ENCODE results near the gene TSR3. TPM values are rescaled to one million over a fixed set of nuclear protein-coding genes. Genes with fewer than 3 reads are reported as not detected.

Gene TSR3
- total RNA-seq, 3 donors from 2014 or later (not counting 1 experiment from before 2014, with no cell fraction given) = 29.4 to 34.7 (median 29.7) TPM

DNA sequence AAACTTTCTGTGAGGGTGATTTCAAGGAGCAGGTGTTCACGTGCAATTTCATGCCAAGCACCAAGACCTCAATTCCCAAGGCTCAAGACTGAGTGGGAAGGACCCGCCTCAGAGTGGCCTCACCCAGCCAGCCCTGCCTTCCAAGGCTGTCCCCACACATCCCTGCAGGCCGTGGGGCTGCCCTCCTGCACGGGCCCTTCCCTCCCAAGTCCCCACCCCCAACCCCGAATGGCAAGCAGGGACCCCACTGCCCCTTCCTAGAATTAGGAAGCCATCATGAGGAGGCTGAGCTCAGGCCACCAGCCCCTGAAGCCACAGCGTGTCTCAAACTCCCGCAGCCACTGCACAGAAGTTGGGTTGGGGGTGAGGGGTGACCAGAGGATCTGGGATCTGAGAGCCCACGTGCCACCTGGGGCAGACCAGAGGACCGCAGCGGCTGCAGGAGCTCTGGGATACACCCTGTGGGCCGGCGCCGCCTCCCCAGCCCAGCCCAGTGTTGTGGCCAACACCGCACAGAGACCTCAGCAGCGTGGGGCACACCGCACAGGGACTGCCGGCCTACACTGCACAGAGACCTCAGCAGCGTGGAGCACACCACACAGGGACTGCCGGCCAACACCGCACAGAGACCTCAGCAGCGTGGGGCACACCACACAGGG lies 20.7 kb upstream of the TSR3 start:
- Mint-ChIP-seq H3K4me3 (no peak overlapping the region), H3K4me1 (peaks cover 0 to 5% of the 10 kb centered on the region in 2 donors), H3K36me3 (no peaks in the 10 kb centered on the region), H3K27me3 (ENCODE audit: low read depth in 2 of 2) (no peaks in the 10 kb centered on the region), H3K9me3 (no peaks in the 10 kb centered on the region), H3K27ac (no peak overlapping the region)
- Histone ChIP-seq H3K9me3 (ENCODE audit: control insufficient read depth, insufficient read depth, low read length) (no peaks in the 10 kb centered on the region), H3K36me3 (ENCODE audit: control insufficient read depth, insufficient read depth, low read length) (peaks cover 25% of the 10 kb centered on the region), H3K27ac (ENCODE audit: low read length) (no peak overlapping the region), H3K27me3 (ENCODE audit: control insufficient read depth, insufficient read depth, low read length) (no peaks in the 10 kb centered on the region), H3K4me3 (ENCODE audit: low read length) (no peak overlapping the region), H3K4me1 (ENCODE audit: control insufficient read depth, insufficient read depth, low read length) (no peaks in the 10 kb centered on the region)
- ATAC-seq (no peak), DNase-seq (no peak)
- intact Hi-C loops (cut with micrococcal nuclease) = no loop called here
- no peak for TF ChIP-seq CTCF (IDR thresholded peaks at IDR 0.05)
- WGBS (ENCODE audit: insufficient coverage) = 94% methylated on average over 13 of the region's 21 CpGs

GRCh38 chr16:1371054-1371978 lies 19.6 kb upstream of the TSR3 start:
- TF ChIP-seq CTCF (IDR thresholded peaks at IDR 0.05) = no peak
- H3K4me3 ChIP-seq (ENCODE audit: low read length) = no peak overlapping the region
- no peak overlapping the region for H3K27ac ChIP-seq (ENCODE audit: low read length)
- H3K27me3 ChIP-seq (ENCODE audit: control insufficient read depth, insufficient read depth, low read length) = no peaks in the 10 kb centered on the region
- Mint-ChIP-seq H3K36me3 (no peaks in the 10 kb centered on the region), H3K27ac (no peak overlapping the region), H3K4me3 (no peak overlapping the region), H3K9me3 (no peaks in the 10 kb centered on the region), H3K27me3 (ENCODE audit: low read depth in 2 of 2) (no peaks in the 10 kb centered on the region), H3K4me1 (peaks cover 0 to 2% of the 10 kb centered on the region in 2 donors)
- H3K36me3 ChIP-seq (ENCODE audit: control insufficient read depth, insufficient read depth, low read length) = peaks cover 28% of the 10 kb centered on the region
- intact Hi-C loops (cut with micrococcal nuclease) = no loop called here
- WGBS (ENCODE audit: insufficient coverage) = 97% methylated on average over 33 of the region's 33 CpGs
- H3K9me3 ChIP-seq (ENCODE audit: control insufficient read depth, insufficient read depth, low read length) = no peaks in the 10 kb centered on the region
- no peaks in the 10 kb centered on the region for H3K4me1 ChIP-seq (ENCODE audit: control insufficient read depth, insufficient read depth, low read length)
- no peak for DNase-seq
- no peak for ATAC-seq

DNA sequence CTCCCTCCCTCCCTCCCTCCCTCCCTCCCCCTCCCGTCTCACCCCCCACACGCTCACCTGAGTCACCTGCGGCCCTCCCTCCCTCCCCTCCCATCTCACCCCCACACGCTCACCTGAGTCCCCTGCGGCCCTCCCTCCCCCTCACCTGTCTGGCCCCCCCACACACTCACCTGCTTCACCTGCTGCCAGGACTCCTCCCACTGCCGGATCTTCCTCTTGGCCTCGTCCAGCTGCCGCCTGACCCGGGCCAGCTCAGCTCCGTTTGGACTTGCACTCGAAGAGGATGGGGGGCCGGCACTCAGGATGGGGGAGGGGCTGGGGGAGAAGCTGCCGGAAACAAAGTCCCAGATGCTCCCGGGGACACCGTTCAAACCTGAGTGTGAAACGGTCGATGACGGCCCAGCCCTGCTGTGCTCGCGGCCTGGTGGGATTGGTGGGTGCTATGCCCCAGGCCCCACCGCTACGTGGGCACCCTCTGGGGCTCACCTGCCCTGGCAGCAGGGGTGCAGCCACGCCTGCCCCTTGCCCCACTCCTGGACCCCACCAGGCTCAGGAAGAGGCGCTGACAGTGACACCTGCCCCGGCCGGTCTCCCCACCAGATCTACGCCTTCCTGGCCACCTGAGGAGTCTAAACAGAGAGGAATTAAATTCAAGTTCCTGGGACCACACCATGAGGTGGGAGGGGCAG lies 16.0 kb upstream of the TSR3 start:
- Histone ChIP-seq H3K4me3 (ENCODE audit: low read length) (no peak overlapping the region), H3K9me3 (ENCODE audit: control insufficient read depth, insufficient read depth, low read length) (no peaks in the 10 kb centered on the region), H3K27ac (ENCODE audit: low read length) (no peak overlapping the region), H3K4me1 (ENCODE audit: control insufficient read depth, insufficient read depth, low read length) (no peaks in the 10 kb centered on the region), H3K36me3 (ENCODE audit: control insufficient read depth, insufficient read depth, low read length) (peaks cover 46% of the 10 kb centered on the region), H3K27me3 (ENCODE audit: control insufficient read depth, insufficient read depth, low read length) (no peaks in the 10 kb centered on the region)
- Mint-ChIP-seq H3K36me3 (no peaks in the 10 kb centered on the region), H3K27ac (no peak overlapping the region), H3K9me3 (no peaks in the 10 kb centered on the region), H3K4me3 (no peak overlapping the region), H3K4me1 (no peaks in the 10 kb centered on the region), H3K27me3 (ENCODE audit: low read depth in 2 of 2) (no peaks in the 10 kb centered on the region)
- no peak for ATAC-seq
- no peak for DNase-seq
- no peak for TF ChIP-seq CTCF (IDR thresholded peaks at IDR 0.05)
- intact Hi-C loops (cut with micrococcal nuclease) = no loop called here
- WGBS (ENCODE audit: insufficient coverage) = 94% methylated on average over 23 of the region's 27 CpGs
